ENCODE results near the gene SMCHD1.

Gene SMCHD1

DNA sequence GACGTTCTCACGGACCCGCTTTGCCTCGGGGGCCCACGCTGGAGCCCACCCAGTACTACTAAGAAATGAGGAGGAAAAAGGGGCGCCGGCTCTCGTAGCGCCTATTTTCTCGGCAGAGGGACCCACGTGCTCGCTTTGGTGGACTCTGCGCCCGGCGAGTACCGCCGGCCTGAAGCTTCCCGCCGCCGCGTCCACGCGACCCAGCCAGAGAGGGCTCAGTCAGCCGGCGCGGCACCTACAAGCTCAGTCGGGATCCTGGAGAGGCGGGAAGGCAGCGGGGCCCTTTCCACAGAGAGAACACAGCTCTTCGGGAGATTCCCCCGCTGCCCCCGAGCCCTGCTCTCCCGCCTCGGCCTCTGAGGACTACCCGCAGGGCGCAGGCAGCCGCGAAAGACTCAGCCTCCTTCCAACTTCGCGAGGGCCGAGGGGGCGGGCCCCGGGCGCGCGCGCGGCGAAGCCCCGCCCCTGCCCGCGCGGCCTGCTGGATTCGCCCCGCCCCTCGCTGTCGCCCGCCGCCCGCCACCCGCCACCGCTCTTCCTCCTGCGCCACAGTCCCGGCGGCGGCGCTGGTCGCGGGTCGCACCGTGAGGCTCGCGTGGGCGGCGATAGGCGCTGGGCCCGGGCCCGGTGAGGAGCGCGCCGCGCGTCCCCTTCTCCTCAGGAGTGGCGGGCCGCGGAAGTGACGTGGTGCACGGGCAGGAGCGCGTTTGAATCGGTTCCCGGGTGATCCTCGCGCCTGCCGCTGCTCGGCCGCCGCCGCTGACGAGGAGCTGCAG is at the start of gene SMCHD1:
SMCHD1 (plus strand) TSS at position 549 of the 776 bp plus-strand sequence. CDS start 350 bp downstream, outside the sequence.
- DNase-seq, result peak; percentile 93 to 96

DNA sequence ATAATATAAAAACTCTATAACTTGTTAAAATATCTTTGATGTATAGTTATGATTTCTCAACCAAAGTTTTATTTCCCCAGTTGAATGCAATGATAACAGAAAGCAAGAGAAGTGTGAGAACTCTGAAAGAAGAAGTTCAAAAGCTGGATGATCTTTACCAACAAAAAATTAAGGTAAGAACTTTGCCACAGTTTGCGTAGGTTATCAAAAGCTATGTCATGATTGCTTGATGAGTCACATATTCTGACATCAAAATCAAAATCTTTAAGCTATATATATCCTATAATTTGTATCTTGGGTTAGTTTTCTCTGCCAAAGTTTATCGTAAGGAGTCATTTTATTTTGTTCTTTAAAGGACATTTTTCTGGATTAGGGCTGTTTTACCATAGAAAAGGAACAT is 49.2 kb upstream of the SMCHD1 start:
- DNase-seq, result no peak

DNA sequence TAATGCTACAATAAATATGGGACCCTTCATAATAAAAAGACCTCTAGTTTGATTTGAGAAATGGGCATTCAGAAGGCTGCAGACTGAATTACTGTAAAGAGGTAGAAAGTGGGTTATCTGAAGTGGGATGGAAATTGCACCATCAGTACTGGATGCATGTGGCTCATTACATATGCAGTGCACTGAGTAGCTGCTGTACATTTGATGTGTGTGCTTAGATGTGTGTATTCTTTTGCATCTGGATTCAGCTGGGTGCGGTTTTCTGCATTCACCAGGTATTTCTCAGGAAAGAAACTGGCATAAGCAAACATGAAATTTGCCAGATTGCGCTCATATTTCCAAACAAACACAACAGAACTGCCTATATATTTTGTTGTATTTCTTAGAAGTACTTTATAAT is 45.9 kb upstream of the SMCHD1 start:
- no peak for DNase-seq

DNA sequence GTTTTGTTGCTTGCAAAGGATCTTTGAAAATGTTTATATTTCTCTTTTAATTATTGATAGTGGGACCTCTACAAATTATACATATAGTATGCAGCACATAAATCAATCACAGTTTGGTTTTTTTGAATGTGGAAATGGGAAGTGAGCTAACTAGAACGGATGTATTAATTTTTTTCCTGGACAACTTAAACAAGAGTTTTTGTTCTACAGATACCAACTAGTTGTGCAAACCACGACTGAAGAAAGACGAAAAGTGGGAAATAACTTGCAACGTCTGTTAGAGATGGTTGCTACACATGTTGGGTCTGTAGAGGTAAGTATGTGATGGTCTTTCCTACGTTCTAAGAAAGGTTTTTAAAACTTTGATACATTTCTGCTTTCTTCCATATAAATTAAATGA is 45.0 kb upstream of the SMCHD1 start:
- DNase-seq, result no peak

DNA sequence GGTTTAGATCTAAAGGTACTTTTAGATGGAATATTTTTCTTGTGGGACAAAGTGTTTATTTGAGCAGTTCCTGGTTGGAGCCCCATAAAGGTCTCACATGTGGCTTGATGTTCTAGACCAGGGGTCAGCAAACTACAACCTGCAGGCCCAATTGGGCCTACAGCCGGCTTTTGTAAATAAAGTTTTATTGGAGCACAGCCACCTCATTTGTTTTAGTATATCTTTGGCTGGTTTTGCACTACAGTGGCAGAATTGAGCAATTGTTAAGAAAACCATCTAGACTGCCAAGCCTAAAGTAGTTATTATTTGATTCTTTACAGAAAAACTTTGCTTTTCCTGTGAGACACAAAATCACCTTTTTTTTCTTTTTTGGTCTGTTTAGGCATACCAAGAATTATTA is 42.5 kb upstream of the SMCHD1 start:
- DNase-seq, result no peak

DNA sequence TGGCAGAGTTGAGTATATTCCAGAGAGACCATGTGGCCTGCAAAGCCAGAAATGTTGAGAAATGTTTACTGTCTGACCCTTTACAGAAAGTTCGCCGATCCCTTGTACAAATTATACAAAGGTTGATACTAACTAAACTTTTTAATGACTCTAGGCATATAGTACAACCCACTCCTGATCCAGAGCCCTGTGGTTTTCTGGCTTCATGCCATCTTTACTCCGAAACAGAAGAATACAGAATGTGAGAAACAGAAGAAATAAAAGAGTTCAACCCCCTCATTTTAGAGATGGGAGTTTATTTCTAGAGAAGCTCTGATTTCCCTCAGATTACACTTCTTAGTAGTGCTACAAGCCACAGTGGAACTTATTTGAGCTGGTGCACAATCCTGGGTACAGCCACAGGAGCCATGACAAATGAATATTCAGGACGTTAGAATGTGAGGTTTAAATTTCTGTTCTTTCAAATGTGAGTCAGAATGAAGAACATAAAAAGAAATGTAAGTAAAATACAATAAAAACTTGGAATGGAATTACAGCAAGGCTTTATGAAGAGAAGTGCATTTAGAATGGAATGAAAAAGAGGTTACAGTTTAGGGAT is 38.0 kb upstream of the SMCHD1 start:
- no peak for DNase-seq

DNA sequence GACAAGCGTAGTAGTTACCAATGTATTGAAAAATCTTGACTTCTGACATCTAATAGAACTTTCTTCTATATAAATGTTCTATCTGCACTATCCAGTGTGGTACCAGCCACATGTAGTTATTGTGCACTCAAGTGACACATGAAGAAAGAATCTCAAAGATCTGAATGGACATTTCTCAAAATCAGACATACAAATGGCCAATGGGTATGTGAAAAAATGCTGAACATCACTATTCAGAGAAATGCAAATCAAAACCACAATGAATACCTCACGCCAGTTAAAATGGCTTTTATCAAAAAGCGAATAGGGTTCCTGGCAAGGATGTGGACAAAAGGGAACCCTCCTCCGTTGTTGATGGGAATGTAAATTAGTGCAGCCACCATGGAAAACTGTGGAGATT is 37.5 kb upstream of the SMCHD1 start:
- DNase-seq, result no peak

DNA sequence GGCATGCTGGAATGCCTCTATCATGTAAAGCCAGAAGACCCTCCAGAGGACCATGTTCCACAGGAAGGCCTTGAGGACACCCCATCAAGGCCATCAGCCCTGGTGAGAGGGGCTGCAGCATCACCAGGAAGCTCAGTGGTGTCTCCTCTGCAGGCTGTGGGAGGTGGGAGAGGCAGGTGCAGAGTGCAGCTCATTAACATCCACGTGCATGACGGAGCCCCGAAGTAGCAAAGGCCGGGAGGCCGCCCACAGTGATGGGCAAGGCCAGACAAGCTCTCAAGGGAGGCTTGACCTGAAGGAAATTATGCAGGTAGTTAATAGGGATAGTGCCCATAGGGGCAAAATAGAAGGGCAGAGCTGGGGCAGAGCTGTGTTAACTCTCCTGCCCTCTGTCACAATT is 30.3 kb upstream of the SMCHD1 start:
- DNase-seq, result no peak

DNA sequence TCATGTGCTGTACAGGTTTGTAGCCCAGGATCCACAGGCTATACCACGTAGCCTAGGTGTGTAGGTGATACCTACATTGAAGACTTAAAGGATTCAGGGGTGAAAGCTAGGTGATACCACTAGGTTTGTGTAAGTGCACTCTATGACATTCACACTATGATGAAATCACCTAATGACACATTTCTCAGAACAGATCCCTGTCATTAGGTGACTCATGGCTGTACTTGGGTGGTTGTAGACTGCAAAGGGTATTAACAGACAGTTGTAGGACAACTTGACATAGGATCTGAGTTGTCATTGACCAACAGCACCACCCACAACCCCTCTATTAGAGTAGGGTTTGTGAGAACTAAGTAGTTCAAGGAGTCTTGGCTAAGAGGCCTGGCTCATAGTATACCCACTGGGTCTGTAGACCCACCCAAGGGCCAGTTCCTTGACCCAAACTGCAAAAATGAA is 27.7 kb upstream of the SMCHD1 start:
- peak; percentile 43 to 45 for DNase-seq

DNA sequence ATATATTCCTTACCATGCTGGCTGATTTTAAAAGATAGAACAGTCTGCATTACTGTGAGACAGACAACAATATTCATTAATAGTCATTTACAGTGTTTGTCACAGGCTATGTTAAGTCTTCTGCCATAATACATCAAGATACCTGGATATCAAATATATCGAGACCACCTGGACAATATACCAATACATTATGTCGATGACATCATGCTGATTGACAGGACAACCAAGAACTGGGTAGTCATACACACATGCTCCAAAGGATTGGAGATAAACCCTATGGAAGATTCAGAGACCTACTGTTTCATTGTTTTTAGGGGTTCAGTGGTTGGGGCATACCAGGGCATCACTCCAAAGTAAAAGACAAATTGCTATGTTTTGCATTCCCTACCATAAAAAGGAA is 26.5 kb upstream of the SMCHD1 start:
- DNase-seq, result no peak

DNA sequence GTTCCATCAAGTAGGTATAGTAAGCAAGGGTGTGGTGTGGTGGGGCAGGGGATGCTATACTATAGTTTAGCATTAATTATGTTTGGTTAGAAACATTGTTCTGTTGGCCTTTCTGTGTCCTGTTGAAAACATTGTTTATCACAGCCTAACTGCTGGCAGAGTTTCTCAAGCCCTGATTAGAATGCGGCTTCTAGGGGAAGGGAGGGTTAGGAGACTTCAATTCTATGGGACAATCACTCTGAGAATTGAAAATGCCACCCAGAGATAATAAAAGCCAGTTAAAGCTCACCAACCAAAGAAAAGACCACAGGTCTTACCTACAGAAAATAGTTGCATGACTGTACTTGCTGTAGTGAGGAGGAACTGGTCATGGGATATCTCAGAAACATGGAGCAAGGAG is 19.9 kb upstream of the SMCHD1 start:
- DNase-seq, result no peak

DNA sequence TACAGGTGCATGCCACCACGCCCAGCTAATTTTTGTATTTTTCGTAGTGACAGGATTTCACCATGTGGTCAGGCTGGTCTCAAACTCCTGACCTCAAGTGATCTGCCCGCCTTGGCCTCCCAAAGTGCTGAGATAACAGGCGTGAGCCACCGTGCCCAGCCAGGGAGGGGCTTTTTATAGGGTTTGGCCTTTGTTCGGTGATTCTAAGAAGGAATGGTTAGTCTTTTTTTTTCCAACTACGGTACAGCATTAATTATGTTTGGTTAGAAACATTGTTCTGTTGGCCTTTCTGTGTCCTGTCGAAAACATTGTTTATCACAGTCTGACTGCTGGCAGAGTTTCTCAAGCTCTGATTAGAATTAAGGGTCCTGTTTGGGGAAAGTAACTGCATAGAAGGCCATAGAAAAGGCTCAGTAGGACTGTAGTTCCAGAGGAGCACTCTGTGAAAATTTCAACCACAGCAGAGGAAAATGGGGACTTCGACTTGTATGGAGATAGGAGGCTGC is 19.3 kb upstream of the SMCHD1 start:
- no peak for DNase-seq

DNA sequence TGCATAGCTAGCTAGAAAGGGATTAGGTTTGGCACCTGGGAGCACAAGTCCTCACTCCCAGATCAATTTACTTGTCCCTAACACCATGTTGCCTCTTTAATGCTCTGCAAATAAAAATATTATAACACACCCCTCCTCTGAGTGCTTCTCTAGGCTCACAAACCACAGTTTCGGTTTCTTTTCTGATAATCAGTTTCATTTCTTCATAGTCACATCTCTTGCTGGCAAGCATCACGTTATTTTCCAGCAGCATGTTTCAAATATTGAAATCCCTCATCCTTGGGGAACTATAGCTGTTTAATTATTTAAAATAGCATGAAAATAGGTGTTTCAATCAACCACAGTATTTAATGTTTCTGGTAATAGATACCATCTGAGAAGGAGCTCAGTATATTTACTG is 13.9 kb upstream of the SMCHD1 start:
- no peak for DNase-seq

DNA sequence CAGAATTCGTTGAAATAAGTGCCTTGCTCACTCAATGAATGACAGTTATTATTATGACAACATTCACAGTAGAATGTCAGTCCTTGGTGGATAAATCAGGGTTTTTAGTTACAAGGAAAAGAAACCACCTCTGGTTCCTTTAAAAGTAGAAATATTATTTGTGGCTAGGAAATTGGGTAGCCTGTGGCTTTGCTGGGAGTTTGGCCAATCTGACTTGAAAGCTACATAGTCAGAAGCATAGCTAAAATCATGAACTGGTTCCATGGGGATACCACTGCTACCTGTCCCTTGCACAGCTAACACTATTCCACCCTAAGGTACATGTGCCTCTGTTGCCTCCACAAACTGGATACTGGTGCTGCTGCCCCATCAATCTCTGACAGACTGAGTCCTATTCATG is 12.8 kb upstream of the SMCHD1 start:
- DNase-seq, result no peak

DNA sequence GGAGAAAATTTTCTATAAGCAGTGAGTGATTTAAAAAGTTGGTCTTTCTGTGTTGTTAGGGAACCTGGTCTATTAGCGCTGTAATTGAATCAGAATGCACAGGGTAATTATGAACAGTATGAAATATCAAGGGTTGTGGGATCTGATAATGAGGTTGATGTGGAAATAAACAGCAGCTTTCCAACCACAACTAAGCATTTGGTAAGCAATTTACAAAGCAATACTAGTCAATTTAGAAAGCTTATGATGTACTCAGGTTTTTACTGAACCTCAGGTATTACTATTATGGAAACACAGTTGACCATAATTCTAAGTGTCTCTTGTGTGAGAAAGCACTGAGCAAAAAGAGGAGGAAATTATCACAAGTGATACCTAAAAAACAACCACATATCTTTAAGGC is 11.0 kb upstream of the SMCHD1 start:
- DNase-seq, result no peak

DNA sequence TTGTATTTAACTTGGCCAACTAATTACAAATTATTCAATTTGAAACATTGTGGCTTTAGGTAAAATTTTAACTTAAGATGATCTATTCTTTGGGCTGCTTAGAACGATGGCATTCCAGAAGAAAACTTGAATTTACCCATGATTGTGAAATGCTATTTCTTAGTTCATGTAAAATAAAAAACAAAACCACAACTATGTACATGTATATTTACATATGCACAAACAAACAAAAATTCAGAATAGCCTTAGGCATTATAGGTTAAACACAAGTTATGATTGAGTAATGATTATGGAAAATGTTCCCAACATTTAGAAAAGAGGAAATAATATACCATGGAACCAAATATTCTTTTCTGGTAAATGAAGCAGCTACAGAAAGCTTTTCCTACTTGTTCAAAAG is 3.5 kb upstream of the SMCHD1 start:
- no peak for DNase-seq

DNA sequence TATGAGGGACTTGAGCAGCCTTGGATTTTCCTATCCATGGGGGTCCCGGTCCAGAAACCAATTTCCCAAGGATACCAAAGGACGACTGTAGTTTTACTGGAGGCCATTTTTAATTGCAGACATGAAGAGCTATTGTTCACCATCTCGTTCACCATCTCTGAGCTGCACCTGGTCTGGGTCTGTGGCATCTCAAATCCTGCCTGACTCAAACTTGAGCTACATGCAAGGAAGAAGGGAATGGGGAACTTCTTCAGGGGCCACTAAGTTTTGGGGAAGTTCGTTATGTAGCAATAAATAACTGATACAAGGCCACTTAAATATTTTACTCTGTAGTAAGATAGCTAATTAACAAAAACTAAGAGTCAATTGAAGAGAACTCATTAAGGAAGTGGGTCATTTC is 2.1 kb upstream of the SMCHD1 start:
- no peak for DNase-seq

DNA sequence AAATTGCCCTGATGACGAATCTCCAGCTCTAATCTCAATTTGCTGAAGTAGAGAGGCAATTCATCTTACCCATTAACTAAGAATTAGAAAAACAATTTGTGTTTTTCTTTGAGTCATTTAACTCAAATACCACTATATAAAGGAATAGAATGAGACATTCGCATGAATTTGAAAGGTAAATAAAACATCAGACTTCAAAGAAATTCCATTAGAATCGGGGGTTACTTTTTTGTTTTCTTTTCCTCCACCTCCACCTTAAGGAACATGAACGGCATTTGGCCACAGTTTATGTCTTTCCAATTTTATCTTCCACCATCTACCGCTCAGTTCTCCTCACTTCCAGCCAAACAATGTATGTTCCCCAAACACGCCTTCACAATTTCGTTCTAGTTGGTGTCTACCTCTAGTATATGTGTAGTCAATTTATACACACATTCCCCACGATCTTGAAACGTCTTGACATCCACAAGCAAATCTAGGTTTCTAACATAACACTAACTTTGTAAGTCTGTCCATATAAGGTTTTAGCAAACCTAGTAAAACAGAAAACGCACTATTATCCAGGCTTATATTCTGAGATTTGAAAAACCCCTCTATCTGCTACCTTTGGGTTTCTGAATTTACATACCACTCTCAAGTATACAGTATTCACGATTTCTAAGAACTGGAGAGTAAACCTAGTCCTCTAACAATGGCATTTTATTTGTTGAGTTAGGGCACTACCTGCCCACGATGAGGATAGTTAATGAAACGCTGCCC is 1.2 kb upstream of the SMCHD1 start:
- no peak for DNase-seq

DNA sequence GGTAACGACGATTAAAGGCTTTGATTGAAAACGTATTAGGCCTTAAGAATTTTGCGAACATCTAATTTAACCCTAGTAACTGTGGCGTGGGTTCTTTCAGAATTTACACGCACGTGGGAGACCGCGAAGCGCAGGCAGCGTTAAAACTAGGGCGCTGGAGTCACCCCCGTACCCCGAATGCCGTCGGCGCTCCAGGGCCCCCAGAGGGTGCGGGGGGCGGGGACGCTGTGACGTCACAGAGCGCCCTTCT is 673 bp upstream of the SMCHD1 start:
- DNase-seq, result no peak

DNA sequence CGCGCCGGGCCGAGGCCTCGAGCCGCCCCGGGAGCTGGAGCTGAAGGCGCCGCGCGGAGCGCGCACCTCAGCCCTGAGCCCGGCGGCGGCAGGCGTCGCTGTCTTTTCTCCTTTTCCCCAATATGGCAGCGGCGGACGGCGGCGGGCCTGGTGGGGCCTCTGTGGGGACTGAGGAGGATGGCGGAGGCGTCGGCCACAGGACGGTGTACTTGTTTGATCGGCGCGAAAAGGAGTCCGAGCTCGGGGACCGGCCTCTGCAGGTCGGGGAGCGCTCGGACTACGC is 369 bp downstream of the SMCHD1 start:
- DNase-seq, result peak in 1 of 2 experiments; percentile 79

DNA sequence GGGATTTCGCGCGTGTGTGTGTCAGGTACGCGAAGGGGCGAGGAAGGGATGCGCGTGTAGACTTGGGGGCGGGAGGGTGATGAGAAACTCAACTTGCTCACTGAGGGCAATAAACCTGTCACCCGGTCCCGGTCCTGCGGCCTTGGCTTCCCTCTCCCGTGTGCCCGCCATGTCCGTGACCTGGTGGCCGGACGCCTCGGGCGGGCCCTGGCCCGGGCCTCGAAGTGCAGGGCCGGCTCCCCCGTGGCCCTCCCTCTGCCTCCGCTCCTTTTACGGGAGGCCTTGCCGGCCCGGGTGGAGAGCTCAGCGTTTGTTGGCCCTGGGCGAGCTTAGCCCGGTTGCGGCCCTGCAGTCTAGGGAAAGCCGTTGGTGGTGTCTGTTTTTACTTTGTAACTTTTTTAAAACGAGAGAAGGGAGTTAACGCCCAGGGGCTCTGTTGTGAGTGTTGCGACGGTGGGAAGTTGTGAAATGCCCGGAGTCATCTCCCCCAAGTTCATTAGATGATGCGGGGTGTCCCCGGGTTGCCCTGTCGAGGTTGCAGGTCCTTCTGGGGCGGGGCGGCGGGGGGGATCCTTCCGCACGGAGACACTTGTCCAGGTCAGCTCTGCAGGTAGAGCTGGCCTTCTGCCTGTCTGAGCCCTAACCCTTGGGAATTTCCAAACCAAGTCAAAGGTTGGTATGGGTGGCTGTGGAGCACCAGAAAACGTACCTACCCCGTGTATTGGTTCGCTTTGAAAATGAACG is 883 bp downstream of the SMCHD1 start:
- DNase-seq, result peak; percentile 62 to 68

DNA sequence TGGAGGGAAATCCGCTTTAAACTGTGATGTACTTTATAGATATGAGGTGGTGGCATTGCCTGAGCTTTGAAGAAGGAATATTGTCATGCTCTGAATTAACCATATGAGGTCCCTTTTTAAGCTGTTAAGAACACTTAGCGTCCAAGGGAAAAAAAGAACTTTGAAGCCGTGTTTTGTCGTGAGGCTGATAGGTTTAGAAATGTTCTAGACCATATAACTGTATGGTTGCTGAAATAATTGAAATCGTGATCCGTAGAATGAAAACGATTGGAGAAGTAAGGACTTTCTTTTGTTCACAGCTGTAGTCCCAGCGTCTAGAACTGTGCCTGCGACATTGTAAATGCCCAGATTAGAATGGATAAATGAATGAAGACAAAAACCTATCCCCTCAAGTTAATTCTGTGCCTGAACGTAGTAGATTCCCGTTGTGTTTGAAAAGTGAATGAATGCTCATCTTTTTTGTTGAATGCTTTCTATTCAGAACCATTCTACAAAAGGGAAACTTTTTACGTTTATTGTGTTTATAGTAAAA is 1.5 kb downstream of the SMCHD1 start:
- DNase-seq, result no peak

DNA sequence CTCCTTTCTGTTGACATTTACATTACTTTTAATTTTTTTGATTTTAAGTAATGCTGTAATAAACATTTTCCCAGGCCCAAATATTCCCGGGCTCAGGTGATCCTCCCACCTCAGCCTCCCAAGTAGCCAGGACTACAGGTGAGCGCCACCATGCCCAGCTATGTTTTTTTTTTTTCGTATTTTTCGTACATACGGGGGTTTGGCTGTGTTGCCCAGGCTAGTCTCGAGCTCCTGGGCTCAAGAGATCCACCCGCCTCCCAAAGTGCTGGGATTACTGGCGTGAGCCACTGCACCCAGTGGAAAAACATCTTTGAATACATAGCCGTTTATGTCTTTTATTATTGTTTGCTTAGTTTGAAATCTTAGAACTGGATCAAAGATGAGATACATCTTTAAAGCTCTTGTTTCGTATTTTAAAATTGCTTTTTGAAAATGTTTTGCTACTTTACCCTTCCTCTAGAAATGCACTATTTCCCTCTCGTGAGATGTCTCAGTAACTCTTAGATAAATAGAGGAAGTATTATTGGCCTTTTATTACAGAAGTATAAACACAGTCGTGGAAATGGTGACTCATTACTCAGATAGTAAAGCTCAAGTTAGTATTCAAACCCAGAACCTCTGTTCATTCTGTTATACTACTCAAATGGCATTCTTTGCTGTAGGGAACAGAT is 2.4 kb downstream of the SMCHD1 start:
- DNase-seq, result no peak

All from activated T-cell treated with anti-CD3 and anti-CD28 coated beads, Interleukin-2, amount 50 U/mL, for 48 hours (primary cell).